Tibial nerve (tissue), 4 donors: ENCODE measurements around the gene NUP93. TPM values are rescaled to one million over a fixed set of nuclear protein-coding genes. Genes with fewer than 3 reads are reported as not detected.

Source experiments
- DNase-seq, 2 donors: peaks; one replicate each; pipeline ENCODE4 v3.0.0-alpha.2; 2019; ENCODE audit warnings: low spot score in 2 of 2
- H3K27ac ChIP-seq, 4 donors: fragments of 200-600 bp; sonication (generic) in 3 of 4; one replicate each; pipeline ENCODE4 v1.5.1; 2017 to 2019; ENCODE audit warnings: mild to moderate bottlenecking in 1 of 4
- H3K27me3 ChIP-seq, 2 donors: fragments of 200-600 bp; sonication (generic) in 1 of 2; one replicate each; pipeline versions ENCODE4 v1.5.1 to v1.6.0; 2017 to 2019
- H3K36me3 ChIP-seq, 3 donors: fragments of 200-600 bp; sonication (generic); one replicate each; pipeline ENCODE4 v1.5.1; 2018 to 2019
- H3K4me1 ChIP-seq, 4 donors: fragments of 200-600 bp; sonication (generic) in 3 of 4; one replicate each; pipeline ENCODE4 v1.5.1; 2017 to 2019
- H3K4me3 ChIP-seq, 4 donors: fragments of 200-600 bp; sonication (generic) in 3 of 4; one replicate each; pipeline ENCODE4 v1.5.1; 2017 to 2019; ENCODE audit warnings: mild to moderate bottlenecking in 1 of 4, moderate library complexity in 1 of 4
- H3K9me3 ChIP-seq, 4 donors: fragments of 200-600 bp; sonication (generic) in 3 of 4; one replicate each; pipeline ENCODE4 v1.5.1; 2017 to 2019
- CTCF ChIP-seq, 5 experiments: fragments of 200-600 bp in 3 of 5; fragments of 450-650 bp in 2 of 5; sonication (generic) in 3 of 5; IDR thresholded peaks; one replicate each; pipeline ENCODE4 v1.5.1; 2016 to 2019; ENCODE audit warnings: antibody characterized with exemption in 5 of 5, mild to moderate bottlenecking in 3 of 5, moderate library complexity in 2 of 5
- EP300 ChIP-seq, 2 donors: sonication (generic); formaldehyde crosslinking; IDR thresholded peaks; one replicate each; pipeline ENCODE4 v1.6.1; 2017; ENCODE audit warnings: antibody characterized with exemption in 2 of 2, mild to moderate bottlenecking in 1 of 2
- POLR2A ChIP-seq, 2 donors: fragments of 450-650 bp; IDR thresholded peaks; one replicate each; pipeline ENCODE4 v1.6.1; 2017; ENCODE audit warnings: antibody characterized with exemption in 2 of 2, mild to moderate bottlenecking in 2 of 2, moderate library complexity in 2 of 2
- WGBS, 2 donors: methylation state at CpG; one replicate each; pipeline ENCODE4 v1.1.5; 2018; 5-methylcytosine and 5-hydroxymethylcytosine counted together
- total RNA-seq, 4 donors: library from RNA; depleted of rRNA; stranded (reverse); fragments of >200 nt; gene quantifications; one replicate each; pipeline ENCODE4 v1.1.0, GENCODE V29; 2016

The NUP93 gene
- total RNA-seq, 4 donors from 2014 or later: 27.6 to 65.7 (median 43.8) TPM

GRCh38 chr16:56722200-56722842, 7.6 kb upstream of the NUP93 start:
- Histone ChIP-seq H3K36me3 (no peaks in the 10 kb centered on the region), H3K27ac (no peak overlapping the region), H3K4me1 (peaks cover 0 to under 1% (median 0%) of the 10 kb centered on the region in 4 donors), H3K4me3 (no peak overlapping the region), H3K27me3 (no peaks in the 10 kb centered on the region), H3K9me3 (no peaks in the 10 kb centered on the region)
- 70% methylated on average over 5 of the region's 5 CpGs for WGBS, 2 donors
- TF ChIP-seq EP300 (IDR thresholded peaks at IDR 0.05): no peak
- no peak for TF ChIP-seq CTCF (IDR thresholded peaks at IDR 0.05)
- no peak for TF ChIP-seq POLR2A (IDR thresholded peaks at IDR 0.05)
- no peak for DNase-seq

- no peak for TF ChIP-seq EP300 (IDR thresholded peaks at IDR 0.05)
- no peak for TF ChIP-seq POLR2A (IDR thresholded peaks at IDR 0.05)
- TF ChIP-seq CTCF (IDR thresholded peaks at IDR 0.05): no peak
Measured at GRCh38 chr16:56724191-56724590, 5.7 kb upstream of the NUP93 start.

GRCh38 chr16:56726283-56726682, 3.6 kb upstream of the NUP93 start:
- H3K36me3 ChIP-seq: no peaks in the 10 kb centered on the region
- DNase-seq: no peak
- peaks cover 0 to 27% (median 19%) of the 10 kb centered on the region in 4 donors for H3K4me1 ChIP-seq
- TF ChIP-seq EP300 (IDR thresholded peaks at IDR 0.05) (no peak), POLR2A (IDR thresholded peaks at IDR 0.05) (no peak), CTCF (IDR thresholded peaks at IDR 0.05) (no peak)
- H3K27ac ChIP-seq: no peak overlapping the region
- H3K27me3 ChIP-seq: no peaks in the 10 kb centered on the region
- no peaks in the 10 kb centered on the region for H3K9me3 ChIP-seq
- H3K4me3 ChIP-seq: no peak overlapping the region
- WGBS, 2 donors: 62 to 76% methylated on average over 2 of the region's 2 CpGs

More at GRCh38 chr16:56724191-56724590, 5.7 kb upstream of the NUP93 start:
- WGBS, 2 donors: 89 to 92% methylated on average over 3 of the region's 3 CpGs
- Histone ChIP-seq H3K4me3 (no peak overlapping the region), H3K36me3 (no peaks in the 10 kb centered on the region), H3K27me3 (no peaks in the 10 kb centered on the region), H3K27ac (no peak overlapping the region), H3K4me1 (peaks cover 0 to 14% (median 8%) of the 10 kb centered on the region in 4 donors), H3K9me3 (no peaks in the 10 kb centered on the region)
- DNase-seq: no peak

- no peaks in the 10 kb centered on the region for H3K27me3 ChIP-seq
- 90 to 94% methylated on average over 6 of the region's 6 CpGs for WGBS, 2 donors
- H3K36me3 ChIP-seq: no peaks in the 10 kb centered on the region
- no peak for DNase-seq
- H3K4me1 ChIP-seq: peaks cover 0 to 33% (median 19%) of the 10 kb centered on the region in 4 donors
- no peak overlapping the region for H3K4me3 ChIP-seq
- TF ChIP-seq CTCF (IDR thresholded peaks at IDR 0.05): no peak
- TF ChIP-seq EP300 (IDR thresholded peaks at IDR 0.05): no peak
- no peak for TF ChIP-seq POLR2A (IDR thresholded peaks at IDR 0.05)
- no peaks in the 10 kb centered on the region for H3K9me3 ChIP-seq
- H3K27ac ChIP-seq: no peak overlapping the region
Measured at GRCh38 chr16:56726926-56727325, 3.0 kb upstream of the NUP93 start.

DNA sequence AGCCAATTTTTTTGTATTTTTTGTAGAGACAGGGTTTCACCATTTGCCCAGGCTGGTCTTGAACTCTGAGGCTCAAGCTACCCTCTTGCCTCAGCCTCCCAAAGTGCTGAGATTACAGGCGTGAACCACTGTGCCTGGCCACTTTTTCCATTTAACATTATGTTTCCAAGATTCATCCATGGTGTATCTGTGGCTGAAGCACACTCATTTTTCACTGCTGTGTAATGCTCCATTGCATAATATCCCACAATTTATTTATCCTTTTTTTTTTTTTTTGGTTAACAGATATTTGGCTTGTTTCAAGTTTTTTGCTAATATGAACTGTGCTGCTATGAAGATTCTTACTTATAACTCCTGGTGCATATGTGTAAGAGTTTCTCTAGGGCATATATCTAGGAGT, 1.9 kb upstream of the NUP93 start:
- Histone ChIP-seq H3K27me3 (no peaks in the 10 kb centered on the region), H3K9me3 (no peaks in the 10 kb centered on the region), H3K36me3 (no peaks in the 10 kb centered on the region), H3K4me1 (peaks cover 0 to 36% (median 19%) of the 10 kb centered on the region in 4 donors), H3K27ac (no peak overlapping the region), H3K4me3 (no peak overlapping the region)
- DNase-seq: no peak
- WGBS, 2 donors: 88 to 95% methylated on average over 1 of the region's 1 CpG
- TF ChIP-seq POLR2A (IDR thresholded peaks at IDR 0.05) (no peak), EP300 (IDR thresholded peaks at IDR 0.05) (no peak), CTCF (IDR thresholded peaks at IDR 0.05) (no peak)
